Neural cell (in vitro differentiated cells): ENCODE measurements around the gene GPRC5B. TPM values are rescaled to one million over a fixed set of nuclear protein-coding genes. Genes with fewer than 3 reads are reported as not detected.

ENCODE experiments used
- H2AFZ ChIP-seq: fragments of 200-600, 300-800 bp; sonication (generic), shearing (Covaris generic); 2 replicates; pipeline ENCODE4 v1.6.0; 2014; ENCODE audit warnings: low read depth, mild to moderate bottlenecking, antibody characterized with exemption, low read length, moderate library complexity
- H3F3A ChIP-seq: fragments of 200-600 bp; shearing (Covaris generic); 2 replicates; pipeline ENCODE4 v1.6.1; 2016; ENCODE audit warnings: mild to moderate bottlenecking, moderate library complexity, mixed read lengths, antibody characterized with exemption, low read length; ENCODE audit not compliant: insufficient read depth, poor library complexity, severe bottlenecking
- H3K27ac ChIP-seq: fragments of 200-600, 300-800 bp; sonication (generic), shearing (Covaris generic); 2 replicates; pipeline ENCODE4 v1.5.1; 2014; ENCODE audit warnings: mild to moderate bottlenecking, low read length, moderate library complexity
- H3K27me3 ChIP-seq: fragments of 300-800, 200-600 bp; sonication (generic), shearing (Covaris generic); 2 replicates; pipeline ENCODE4 v1.6.0; 2014; ENCODE audit warnings: mild to moderate bottlenecking, low read depth, low read length, moderate library complexity; ENCODE audit not compliant: insufficient read depth
- H3K36me3 ChIP-seq: fragments of 300-800, 200-600 bp; sonication (generic), shearing (Covaris generic); 2 replicates; pipeline ENCODE4 v1.5.1; 2014; ENCODE audit warnings: mild to moderate bottlenecking, antibody characterized with exemption, low read length, moderate library complexity; ENCODE audit not compliant: insufficient read depth
- H3K4me2 ChIP-seq: fragments of 300-800, 200-600 bp; sonication (generic), shearing (Covaris generic); 2 replicates; pipeline ENCODE4 v1.6.0; 2014; ENCODE audit warnings: mild to moderate bottlenecking, low read length
- H3K4me3 ChIP-seq: fragments of 300-800, 200-600 bp; sonication (generic), shearing (Covaris generic); 2 replicates; pipeline ENCODE4 v1.5.1; 2014; ENCODE audit warnings: mild to moderate bottlenecking, low read length, moderate library complexity
- H3K79me2 ChIP-seq: fragments of 200-600 bp; shearing (Covaris generic); replicated peaks from 2 replicates; pipeline ENCODE4 v1.6.0; 2014; ENCODE audit warnings: mild to moderate bottlenecking, low read length, moderate library complexity; ENCODE audit not compliant: insufficient read depth
- H3K9ac ChIP-seq: fragments of 300-800, 200-600 bp; sonication (generic), shearing (Covaris generic); 2 replicates; pipeline ENCODE4 v1.6.1; 2016; ENCODE audit warnings: mild to moderate bottlenecking, low read length, mixed read lengths
- H3K9me2 ChIP-seq: fragments of 200-600 bp; shearing (Covaris generic); 2 replicates; pipeline ENCODE4 v1.6.1; 2016; ENCODE audit warnings: mild to moderate bottlenecking, low read length, mixed read lengths; ENCODE audit not compliant: insufficient read depth
- H3K9me3 ChIP-seq: fragments of 200-600, 300-800 bp; sonication (generic), shearing (Covaris generic); 2 replicates; pipeline ENCODE4 v1.6.1; 2016; ENCODE audit warnings: mild to moderate bottlenecking, mixed run types, low read length, moderate library complexity, mixed read lengths
- H4K20me1 ChIP-seq: fragments of 200-600 bp; shearing (Covaris generic); 2 replicates; pipeline ENCODE4 v1.6.1; 2016; ENCODE audit warnings: mild to moderate bottlenecking, mixed run types; ENCODE audit not compliant: insufficient read depth
- EP300 ChIP-seq: fragments of 450-650 bp; conservative IDR thresholded peaks from 2 replicates; pipeline ENCODE4 v1.6.1; 2014; ENCODE audit warnings: antibody characterized with exemption, mild to moderate bottlenecking, moderate library complexity; ENCODE audit not compliant: poor library complexity, severe bottlenecking
- EZH2 ChIP-seq: fragments of 200-600, 300-800 bp; shearing (Covaris generic), sonication (generic); IDR thresholded peaks from 2 replicates; pipeline ENCODE4 v1.6.1; 2014; ENCODE audit warnings: antibody characterized with exemption, low read length, borderline replicate concordance, mild to moderate bottlenecking; ENCODE audit not compliant: insufficient read depth, poor library complexity, severe bottlenecking
- MXI1 ChIP-seq: fragments of 450-650 bp; conservative IDR thresholded peaks from 2 replicates; pipeline ENCODE4 v1.6.1; 2014; ENCODE audit warnings: antibody characterized with exemption, mild to moderate bottlenecking; ENCODE audit not compliant: poor library complexity, severe bottlenecking
- POLR2AphosphoS5 ChIP-seq: IDR thresholded peaks from 2 replicates; pipeline ENCODE4 v1.6.1; 2012
- RAD21 ChIP-seq: fragments of 450-650 bp; conservative IDR thresholded peaks from 2 replicates; pipeline ENCODE4 v1.6.1; 2014; ENCODE audit warnings: antibody characterized with exemption, mild to moderate bottlenecking, moderate library complexity
- SMC3 ChIP-seq: fragments of 450-650 bp; conservative IDR thresholded peaks from 2 replicates; pipeline ENCODE4 v1.6.1; 2014; ENCODE audit warnings: antibody characterized with exemption, mild to moderate bottlenecking, moderate library complexity; ENCODE audit not compliant: poor library complexity
- TAF1 ChIP-seq: IDR thresholded peaks from 2 replicates; pipeline ENCODE4 v1.6.1; 2012; ENCODE audit warnings: low read depth
- polyA plus RNA-seq: library from polyadenylated mRNA; depleted of rRNA; stranded (reverse); fragments of >200 nt; gene quantifications from 2 replicates; pipeline ENCODE4 v1.2.3, GENCODE V29; 2014
- TF ChIP-seq, protein P1 (sequence below): IDR thresholded peaks from 2 replicates; pipeline ENCODE4 v1.6.1; 2012; ENCODE audit warnings: borderline replicate concordance
- TF ChIP-seq, protein P2 (sequence below): fragments of 450-650 bp; IDR thresholded peaks from 2 replicates; pipeline ENCODE4 v1.5.1; 2014; ENCODE audit warnings: antibody characterized with exemption, mild to moderate bottlenecking, moderate library complexity; ENCODE audit not compliant: poor library complexity, severe bottlenecking

Gene GPRC5B
- polyA plus RNA-seq, 1 donor from 2014 or later = 25.4 TPM

DNA sequence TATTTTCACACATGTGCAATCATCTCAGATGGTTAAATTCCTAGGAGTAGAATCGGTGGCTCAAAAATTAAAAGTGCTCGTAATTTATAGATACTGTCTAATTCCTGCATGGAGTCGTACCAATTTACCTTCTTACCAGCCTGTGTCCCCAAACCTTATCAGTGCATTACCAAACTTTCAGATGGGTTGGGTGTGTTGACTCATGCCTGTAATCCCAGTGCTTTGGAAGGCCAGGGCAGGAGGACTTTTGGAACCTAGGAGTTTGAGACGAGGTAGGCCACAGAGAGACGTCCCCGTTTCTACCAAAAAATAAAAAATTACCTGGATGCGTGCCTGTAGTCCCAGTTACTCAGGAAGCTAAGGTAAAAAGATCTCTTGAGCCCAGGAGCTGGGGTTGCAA is 34.5 kb upstream of the GPRC5B start:
- no peaks in the 10 kb centered on the region for H3K27me3 ChIP-seq
- H3K4me2 ChIP-seq = no peak overlapping the region
- no peak overlapping the region for H2AFZ ChIP-seq
- H4K20me1 ChIP-seq = no peaks in the 10 kb centered on the region
- H3K4me3 ChIP-seq = no peak overlapping the region
- no peaks in the 10 kb centered on the region for H3K36me3 ChIP-seq
- H3K27ac ChIP-seq = no peak overlapping the region
- no peaks in the 10 kb centered on the region for H3K9me3 ChIP-seq
- H3F3A ChIP-seq = no peaks in the 10 kb centered on the region
- H3K79me2 ChIP-seq = no peaks in the 10 kb centered on the region
- TF ChIP-seq EZH2 = no peak
- no peak overlapping the region for H3K9ac ChIP-seq
- no peaks in the 10 kb centered on the region for H3K9me2 ChIP-seq

DNA sequence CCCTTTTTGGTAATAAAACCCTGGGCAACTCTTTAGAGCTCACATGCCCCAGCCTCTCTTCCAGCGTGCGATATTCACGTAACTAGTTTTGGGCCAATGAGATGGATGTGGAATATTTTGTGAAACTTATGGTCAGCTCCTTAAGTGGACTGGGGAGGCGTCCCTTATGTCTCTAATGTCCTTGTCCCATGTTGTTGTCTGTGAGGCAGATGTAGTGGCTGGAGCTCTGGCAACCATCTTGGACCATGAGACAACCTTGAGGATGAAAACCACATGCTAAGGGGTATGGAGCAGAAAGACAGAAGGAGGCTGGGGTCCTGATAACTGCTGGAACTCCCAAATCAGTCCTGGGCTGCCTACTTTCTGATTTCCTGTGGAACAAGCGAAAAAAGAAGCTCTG is 31.4 kb upstream of the GPRC5B start:
- no peaks in the 10 kb centered on the region for H3K9me2 ChIP-seq
- H3K9me3 ChIP-seq = no peaks in the 10 kb centered on the region
- H3K27me3 ChIP-seq = no peaks in the 10 kb centered on the region
- no peaks in the 10 kb centered on the region for H3F3A ChIP-seq
- H3K9ac ChIP-seq = no peak overlapping the region
- no peaks in the 10 kb centered on the region for H3K79me2 ChIP-seq
- no peaks in the 10 kb centered on the region for H4K20me1 ChIP-seq
- no peak overlapping the region for H3K4me2 ChIP-seq
- no peak for TF ChIP-seq TAF1
- TF ChIP-seq EP300 = no peak
- no peak for TF ChIP-seq EZH2
- no peak for TF ChIP-seq RAD21
- no peak for TF ChIP-seq SMC3
- TF ChIP-seq POLR2AphosphoS5 = no peak
- no peak overlapping the region for H3K27ac ChIP-seq
- no peak overlapping the region for H3K4me3 ChIP-seq
- no peak overlapping the region for H2AFZ ChIP-seq
- H3K36me3 ChIP-seq = no peaks in the 10 kb centered on the region

DNA sequence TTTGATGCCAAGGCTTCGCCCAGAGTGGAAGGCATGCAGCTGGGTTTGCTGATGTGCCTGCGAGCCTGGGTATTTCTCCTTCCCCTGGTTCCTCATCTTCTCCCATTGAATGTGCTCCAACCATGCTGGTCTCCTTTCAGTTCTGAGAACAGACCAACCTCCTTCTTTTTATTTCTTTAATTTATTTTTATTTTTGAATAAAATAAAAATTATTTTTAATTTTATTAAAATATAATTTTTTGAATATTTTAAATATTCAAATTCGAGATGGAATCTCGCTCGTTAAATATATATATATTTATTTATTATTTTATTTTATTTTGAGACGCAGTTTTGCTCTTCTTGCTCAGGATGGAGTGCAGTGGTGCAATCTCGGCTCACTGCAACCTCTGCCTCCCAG is 30.2 kb upstream of the GPRC5B start:
- Histone ChIP-seq H3K9ac (no peak overlapping the region), H3K36me3 (no peaks in the 10 kb centered on the region), H2AFZ (no peak overlapping the region), H3K9me3 (no peaks in the 10 kb centered on the region), H4K20me1 (no peaks in the 10 kb centered on the region), H3K27ac (no peak overlapping the region), H3K9me2 (no peaks in the 10 kb centered on the region), H3K27me3 (no peaks in the 10 kb centered on the region), H3K4me2 (no peak overlapping the region), H3K4me3 (no peak overlapping the region), H3F3A (no peaks in the 10 kb centered on the region), H3K79me2 (no peaks in the 10 kb centered on the region)
- TF ChIP-seq POLR2AphosphoS5 = no peak
- TF ChIP-seq MXI1 = no peak
- TF ChIP-seq RAD21 = no peak
- TF ChIP-seq, protein P1, sequence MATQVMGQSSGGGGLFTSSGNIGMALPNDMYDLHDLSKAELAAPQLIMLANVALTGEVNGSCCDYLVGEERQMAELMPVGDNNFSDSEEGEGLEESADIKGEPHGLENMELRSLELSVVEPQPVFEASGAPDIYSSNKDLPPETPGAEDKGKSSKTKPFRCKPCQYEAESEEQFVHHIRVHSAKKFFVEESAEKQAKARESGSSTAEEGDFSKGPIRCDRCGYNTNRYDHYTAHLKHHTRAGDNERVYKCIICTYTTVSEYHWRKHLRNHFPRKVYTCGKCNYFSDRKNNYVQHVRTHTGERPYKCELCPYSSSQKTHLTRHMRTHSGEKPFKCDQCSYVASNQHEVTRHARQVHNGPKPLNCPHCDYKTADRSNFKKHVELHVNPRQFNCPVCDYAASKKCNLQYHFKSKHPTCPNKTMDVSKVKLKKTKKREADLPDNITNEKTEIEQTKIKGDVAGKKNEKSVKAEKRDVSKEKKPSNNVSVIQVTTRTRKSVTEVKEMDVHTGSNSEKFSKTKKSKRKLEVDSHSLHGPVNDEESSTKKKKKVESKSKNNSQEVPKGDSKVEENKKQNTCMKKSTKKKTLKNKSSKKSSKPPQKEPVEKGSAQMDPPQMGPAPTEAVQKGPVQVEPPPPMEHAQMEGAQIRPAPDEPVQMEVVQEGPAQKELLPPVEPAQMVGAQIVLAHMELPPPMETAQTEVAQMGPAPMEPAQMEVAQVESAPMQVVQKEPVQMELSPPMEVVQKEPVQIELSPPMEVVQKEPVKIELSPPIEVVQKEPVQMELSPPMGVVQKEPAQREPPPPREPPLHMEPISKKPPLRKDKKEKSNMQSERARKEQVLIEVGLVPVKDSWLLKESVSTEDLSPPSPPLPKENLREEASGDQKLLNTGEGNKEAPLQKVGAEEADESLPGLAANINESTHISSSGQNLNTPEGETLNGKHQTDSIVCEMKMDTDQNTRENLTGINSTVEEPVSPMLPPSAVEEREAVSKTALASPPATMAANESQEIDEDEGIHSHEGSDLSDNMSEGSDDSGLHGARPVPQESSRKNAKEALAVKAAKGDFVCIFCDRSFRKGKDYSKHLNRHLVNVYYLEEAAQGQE = no peak
- TF ChIP-seq, protein P2, sequence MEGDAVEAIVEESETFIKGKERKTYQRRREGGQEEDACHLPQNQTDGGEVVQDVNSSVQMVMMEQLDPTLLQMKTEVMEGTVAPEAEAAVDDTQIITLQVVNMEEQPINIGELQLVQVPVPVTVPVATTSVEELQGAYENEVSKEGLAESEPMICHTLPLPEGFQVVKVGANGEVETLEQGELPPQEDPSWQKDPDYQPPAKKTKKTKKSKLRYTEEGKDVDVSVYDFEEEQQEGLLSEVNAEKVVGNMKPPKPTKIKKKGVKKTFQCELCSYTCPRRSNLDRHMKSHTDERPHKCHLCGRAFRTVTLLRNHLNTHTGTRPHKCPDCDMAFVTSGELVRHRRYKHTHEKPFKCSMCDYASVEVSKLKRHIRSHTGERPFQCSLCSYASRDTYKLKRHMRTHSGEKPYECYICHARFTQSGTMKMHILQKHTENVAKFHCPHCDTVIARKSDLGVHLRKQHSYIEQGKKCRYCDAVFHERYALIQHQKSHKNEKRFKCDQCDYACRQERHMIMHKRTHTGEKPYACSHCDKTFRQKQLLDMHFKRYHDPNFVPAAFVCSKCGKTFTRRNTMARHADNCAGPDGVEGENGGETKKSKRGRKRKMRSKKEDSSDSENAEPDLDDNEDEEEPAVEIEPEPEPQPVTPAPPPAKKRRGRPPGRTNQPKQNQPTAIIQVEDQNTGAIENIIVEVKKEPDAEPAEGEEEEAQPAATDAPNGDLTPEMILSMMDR = no peak
- TF ChIP-seq SMC3 = no peak
- no peak for TF ChIP-seq EP300
- no peak for TF ChIP-seq TAF1
- no peak for TF ChIP-seq EZH2
